Tibial nerve (tissue), 4 donors: ENCODE results near the gene SIM1. TPM values are rescaled to one million over a fixed set of nuclear protein-coding genes. Genes with fewer than 3 reads are reported as not detected.

ENCODE experiments used
- DNase-seq, 2 donors: peaks; one replicate each; pipeline ENCODE4 v3.0.0-alpha.2; 2019; ENCODE audit warnings: low spot score in 2 of 2
- H3K27ac ChIP-seq, 4 donors: fragments of 200-600 bp; sonication (generic) in 3 of 4; one replicate each; pipeline ENCODE4 v1.5.1; 2017 to 2019; ENCODE audit warnings: mild to moderate bottlenecking in 1 of 4
- H3K27me3 ChIP-seq, 2 donors: fragments of 200-600 bp; sonication (generic) in 1 of 2; one replicate each; pipeline versions ENCODE4 v1.5.1 to v1.6.0; 2017 to 2019
- H3K36me3 ChIP-seq, 3 donors: fragments of 200-600 bp; sonication (generic); one replicate each; pipeline ENCODE4 v1.5.1; 2018 to 2019
- H3K4me1 ChIP-seq, 4 donors: fragments of 200-600 bp; sonication (generic) in 3 of 4; one replicate each; pipeline ENCODE4 v1.5.1; 2017 to 2019
- H3K4me3 ChIP-seq, 4 donors: fragments of 200-600 bp; sonication (generic) in 3 of 4; one replicate each; pipeline ENCODE4 v1.5.1; 2017 to 2019; ENCODE audit warnings: mild to moderate bottlenecking in 1 of 4, moderate library complexity in 1 of 4
- H3K9me3 ChIP-seq, 4 donors: fragments of 200-600 bp; sonication (generic) in 3 of 4; one replicate each; pipeline ENCODE4 v1.5.1; 2017 to 2019
- EP300 ChIP-seq, 2 donors: sonication (generic); formaldehyde crosslinking; IDR thresholded peaks; one replicate each; pipeline ENCODE4 v1.6.1; 2017; ENCODE audit warnings: antibody characterized with exemption in 2 of 2, mild to moderate bottlenecking in 1 of 2
- POLR2A ChIP-seq, 2 donors: fragments of 450-650 bp; IDR thresholded peaks; one replicate each; pipeline ENCODE4 v1.6.1; 2017; ENCODE audit warnings: antibody characterized with exemption in 2 of 2, mild to moderate bottlenecking in 2 of 2, moderate library complexity in 2 of 2
- WGBS, 2 donors: methylation state at CpG; one replicate each; pipeline ENCODE4 v1.1.5; 2018; 5-methylcytosine and 5-hydroxymethylcytosine counted together
- total RNA-seq, 4 donors: library from RNA; depleted of rRNA; stranded (reverse); fragments of >200 nt; gene quantifications; one replicate each; pipeline ENCODE4 v1.1.0, GENCODE V29; 2016
- TF ChIP-seq, protein P1 (sequence below), 5 experiments: fragments of 200-600 bp in 3 of 5; fragments of 450-650 bp in 2 of 5; sonication (generic) in 3 of 5; IDR thresholded peaks; one replicate each; pipeline ENCODE4 v1.5.1; 2016 to 2019; ENCODE audit warnings: antibody characterized with exemption in 5 of 5, mild to moderate bottlenecking in 3 of 5, moderate library complexity in 2 of 5

Gene SIM1
- total RNA-seq, 4 donors from 2014 or later, result not detected

GRCh38 chr6:100404051-100404450 is 60.7 kb downstream of the SIM1 start:
- H3K36me3 ChIP-seq, result no peaks in the 10 kb centered on the region
- WGBS, 2 donors, result 56 to 66% methylated on average over 3 of the region's 3 CpGs
- no peak overlapping the region for H3K27ac ChIP-seq
- no peaks in the 10 kb centered on the region for H3K9me3 ChIP-seq
- no peaks in the 10 kb centered on the region for H3K4me1 ChIP-seq
- TF ChIP-seq POLR2A (IDR thresholded peaks at IDR 0.05) (no peak), EP300 (IDR thresholded peaks at IDR 0.05) (no peak)
- TF ChIP-seq, protein P1, sequence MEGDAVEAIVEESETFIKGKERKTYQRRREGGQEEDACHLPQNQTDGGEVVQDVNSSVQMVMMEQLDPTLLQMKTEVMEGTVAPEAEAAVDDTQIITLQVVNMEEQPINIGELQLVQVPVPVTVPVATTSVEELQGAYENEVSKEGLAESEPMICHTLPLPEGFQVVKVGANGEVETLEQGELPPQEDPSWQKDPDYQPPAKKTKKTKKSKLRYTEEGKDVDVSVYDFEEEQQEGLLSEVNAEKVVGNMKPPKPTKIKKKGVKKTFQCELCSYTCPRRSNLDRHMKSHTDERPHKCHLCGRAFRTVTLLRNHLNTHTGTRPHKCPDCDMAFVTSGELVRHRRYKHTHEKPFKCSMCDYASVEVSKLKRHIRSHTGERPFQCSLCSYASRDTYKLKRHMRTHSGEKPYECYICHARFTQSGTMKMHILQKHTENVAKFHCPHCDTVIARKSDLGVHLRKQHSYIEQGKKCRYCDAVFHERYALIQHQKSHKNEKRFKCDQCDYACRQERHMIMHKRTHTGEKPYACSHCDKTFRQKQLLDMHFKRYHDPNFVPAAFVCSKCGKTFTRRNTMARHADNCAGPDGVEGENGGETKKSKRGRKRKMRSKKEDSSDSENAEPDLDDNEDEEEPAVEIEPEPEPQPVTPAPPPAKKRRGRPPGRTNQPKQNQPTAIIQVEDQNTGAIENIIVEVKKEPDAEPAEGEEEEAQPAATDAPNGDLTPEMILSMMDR (IDR thresholded peaks at IDR 0.05), result no peak
- no peak overlapping the region for H3K4me3 ChIP-seq
- no peak for DNase-seq
- H3K27me3 ChIP-seq, result no peaks in the 10 kb centered on the region

DNA sequence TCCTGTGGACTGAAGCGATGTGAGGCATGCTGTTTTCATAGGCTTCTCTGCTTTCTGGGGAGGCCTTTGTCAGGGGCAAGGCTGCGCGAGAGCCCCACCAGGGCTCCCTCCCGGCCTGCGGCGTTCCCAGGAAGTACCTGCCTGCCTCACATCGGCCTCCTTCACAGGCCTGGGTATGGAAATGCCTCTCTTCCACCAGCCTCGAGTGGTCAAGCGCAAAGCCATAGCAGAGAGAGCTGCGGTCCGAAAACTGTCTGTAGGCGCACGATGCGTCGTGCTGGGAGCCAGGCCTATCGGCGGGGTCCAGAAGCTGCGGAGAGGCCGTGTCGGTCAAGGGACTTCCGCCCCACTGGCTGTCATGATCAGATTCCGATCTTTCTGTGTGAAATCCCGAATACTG is 71.2 kb downstream of the SIM1 start:
- TF ChIP-seq, protein P1 (IDR thresholded peaks at IDR 0.05), result no peak
- TF ChIP-seq POLR2A (IDR thresholded peaks at IDR 0.05) (no peak), EP300 (IDR thresholded peaks at IDR 0.05) (no peak)
- Histone ChIP-seq H3K9me3 (no peaks in the 10 kb centered on the region), H3K36me3 (no peaks in the 10 kb centered on the region), H3K4me1 (no peaks in the 10 kb centered on the region), H3K4me3 (no peak overlapping the region), H3K27ac (no peak overlapping the region), H3K27me3 (no peaks in the 10 kb centered on the region)
- 95% methylated on average over 20 to 23 of the region's 23 CpGs for WGBS, 2 donors
- no peak for DNase-seq

GRCh38 chr6:100392423-100392822 is 72.3 kb downstream of the SIM1 start:
- H3K27me3 ChIP-seq, result no peaks in the 10 kb centered on the region
- TF ChIP-seq EP300 (IDR thresholded peaks at IDR 0.05) (no peak), POLR2A (IDR thresholded peaks at IDR 0.05) (no peak)
- TF ChIP-seq, protein P1 (IDR thresholded peaks at IDR 0.05), result no peak
- no peak overlapping the region for H3K4me3 ChIP-seq
- no peak overlapping the region for H3K27ac ChIP-seq
- no peaks in the 10 kb centered on the region for H3K4me1 ChIP-seq
- H3K36me3 ChIP-seq, result no peaks in the 10 kb centered on the region
- H3K9me3 ChIP-seq, result no peaks in the 10 kb centered on the region
- no peak for DNase-seq
- 90 to 98% methylated on average over 2 of the region's 2 CpGs for WGBS, 2 donors

- no peak for DNase-seq
- no peaks in the 10 kb centered on the region for H3K9me3 ChIP-seq
- H3K27ac ChIP-seq, result no peak overlapping the region
- no peaks in the 10 kb centered on the region for H3K36me3 ChIP-seq
- 60 to 64% methylated on average over 3 of the region's 3 CpGs for WGBS, 2 donors
- TF ChIP-seq, protein P1 (IDR thresholded peaks at IDR 0.05), result no peak
- TF ChIP-seq POLR2A (IDR thresholded peaks at IDR 0.05) (no peak), EP300 (IDR thresholded peaks at IDR 0.05) (no peak)
- H3K27me3 ChIP-seq, result no peaks in the 10 kb centered on the region
- H3K4me1 ChIP-seq, result no peaks in the 10 kb centered on the region
- no peak overlapping the region for H3K4me3 ChIP-seq
These were observed 75.7 kb downstream of the SIM1 start for GRCh38 chr6:100388868-100389519.

DNA sequence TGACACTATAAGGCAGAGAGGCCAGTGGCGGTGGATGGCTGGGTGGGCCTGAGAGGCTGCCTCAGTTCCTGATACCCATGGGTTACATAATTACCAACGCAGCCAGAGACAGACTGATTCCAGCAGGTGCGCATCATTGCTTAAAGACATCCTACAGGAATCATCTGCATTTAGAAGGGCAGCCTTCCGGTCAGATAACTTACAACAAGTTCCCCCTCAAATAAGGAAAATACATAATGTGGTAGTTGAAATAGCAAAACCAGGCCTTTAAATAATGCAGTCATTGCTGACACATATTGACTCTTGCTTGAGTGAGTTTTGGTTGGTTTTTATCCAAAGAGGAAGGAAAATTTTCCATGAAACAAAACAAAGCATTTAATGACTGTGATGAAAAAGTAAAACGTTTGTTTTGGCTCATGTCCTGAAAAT is 81.9 kb downstream of the SIM1 start:
- 56 to 70% methylated on average over 5 of the region's 5 CpGs for WGBS, 2 donors

More for the DNA sequence above, 81.9 kb downstream of the SIM1 start:
- DNase-seq, result no peak
- Histone ChIP-seq H3K4me1 (no peaks in the 10 kb centered on the region), H3K4me3 (no peak overlapping the region), H3K9me3 (no peaks in the 10 kb centered on the region), H3K36me3 (no peaks in the 10 kb centered on the region), H3K27me3 (no peaks in the 10 kb centered on the region), H3K27ac (no peak overlapping the region)
- TF ChIP-seq POLR2A (IDR thresholded peaks at IDR 0.05) (no peak), EP300 (IDR thresholded peaks at IDR 0.05) (no peak)
- TF ChIP-seq, protein P1 (IDR thresholded peaks at IDR 0.05), result no peak
